HG03558 (cell line): ENCODE results near the gene ATG9B.

ENCODE experiments used
- ATAC-seq: cut with Tn5 transposase; IDR thresholded peaks from one replicate; pipeline ENCODE4 v1.9.1; 2021; ENCODE audit warnings: moderate number of reproducible peaks; ENCODE audit not compliant: unreplicated experiment; ENCODE audit errors: extremely low read depth

ATG9B gene

DNA sequence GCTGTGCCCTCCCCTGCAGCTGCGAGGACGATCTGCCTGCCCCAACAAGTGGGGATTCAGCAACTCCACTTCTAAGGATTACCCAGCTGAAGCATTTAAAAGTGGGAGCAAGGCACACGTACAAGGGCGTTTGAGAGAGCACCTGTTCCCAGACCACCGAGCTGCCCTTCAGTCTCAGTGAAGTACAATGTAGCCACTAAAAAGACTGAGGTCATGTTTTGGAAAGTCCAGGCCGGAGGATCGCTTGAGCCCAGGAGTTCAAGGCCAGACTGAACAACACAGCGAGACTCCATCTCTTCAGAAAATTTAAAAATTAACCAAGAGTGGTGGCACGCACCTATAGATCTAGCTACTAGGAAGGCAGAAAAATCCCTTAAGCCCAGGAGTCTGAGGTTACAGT lies 18.7 kb downstream of the ATG9B start:
- ATAC-seq, result no peak

DNA sequence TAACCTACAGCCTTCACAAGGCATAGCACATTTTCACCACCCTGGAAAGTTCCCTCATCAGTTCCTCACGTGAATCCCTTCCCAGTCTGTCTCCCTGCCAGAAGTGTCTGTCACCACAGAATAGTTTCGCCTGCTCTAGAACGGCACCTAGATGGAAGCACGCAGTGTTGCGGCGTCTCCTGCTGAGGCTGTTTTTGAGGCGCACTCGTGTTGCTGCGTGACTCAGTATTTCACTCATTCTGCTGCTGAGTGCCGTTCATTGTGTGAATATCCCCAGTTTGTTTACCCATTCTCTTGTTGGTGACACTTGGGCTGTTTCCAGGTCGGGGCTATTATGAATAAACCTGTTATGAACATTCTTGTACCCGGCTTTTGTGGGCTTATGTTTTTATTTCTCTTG lies 20.7 kb downstream of the ATG9B start:
- ATAC-seq, result no peak

DNA sequence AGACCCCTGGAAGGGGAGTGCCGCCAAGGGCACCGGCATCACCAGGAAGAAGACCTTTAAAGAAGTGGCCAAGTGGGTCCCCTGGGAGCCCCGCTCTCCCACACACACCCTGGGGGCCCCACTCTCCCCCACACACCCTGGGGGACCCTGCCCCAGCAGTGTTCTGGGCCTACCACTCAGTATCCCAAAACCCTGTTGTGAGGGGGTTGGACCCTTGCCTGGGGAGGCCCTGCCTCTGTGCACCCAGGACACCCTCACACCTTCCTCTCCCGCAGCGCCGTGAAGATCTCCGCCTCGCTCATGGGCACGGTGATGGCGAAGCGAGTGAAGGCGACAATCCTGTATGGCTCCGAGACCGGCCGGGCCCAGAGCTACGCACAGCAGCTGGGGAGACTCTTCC lies 22.7 kb downstream of the ATG9B start:
- ATAC-seq, result no peak

DNA sequence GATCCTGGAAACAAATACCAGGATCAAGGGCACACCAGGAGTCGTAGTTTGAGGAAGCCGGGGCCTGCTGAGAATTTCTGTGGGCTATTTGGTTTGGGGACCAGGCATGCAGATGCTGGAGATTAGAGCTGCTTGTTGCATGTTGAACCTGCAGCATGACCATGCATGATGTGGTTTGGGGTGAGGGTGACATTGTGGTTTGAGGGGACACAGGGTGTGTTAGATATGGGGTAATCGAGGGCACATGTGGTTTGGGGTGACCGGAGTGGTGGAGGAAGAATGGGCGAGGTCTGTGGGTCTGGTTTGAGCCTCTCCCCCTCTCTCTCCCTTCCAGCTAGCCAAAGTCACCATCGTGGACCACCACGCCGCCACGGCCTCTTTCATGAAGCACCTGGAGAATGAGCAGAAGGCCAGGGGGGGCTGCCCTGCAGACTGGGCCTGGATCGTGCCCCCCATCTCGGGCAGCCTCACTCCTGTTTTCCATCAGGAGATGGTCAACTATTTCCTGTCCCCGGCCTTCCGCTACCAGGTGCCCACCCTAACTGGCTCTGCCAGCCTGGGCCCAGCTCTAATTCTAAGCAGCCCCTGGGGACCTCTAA lies 23.3 kb downstream of the ATG9B start:
- no peak for ATAC-seq

DNA sequence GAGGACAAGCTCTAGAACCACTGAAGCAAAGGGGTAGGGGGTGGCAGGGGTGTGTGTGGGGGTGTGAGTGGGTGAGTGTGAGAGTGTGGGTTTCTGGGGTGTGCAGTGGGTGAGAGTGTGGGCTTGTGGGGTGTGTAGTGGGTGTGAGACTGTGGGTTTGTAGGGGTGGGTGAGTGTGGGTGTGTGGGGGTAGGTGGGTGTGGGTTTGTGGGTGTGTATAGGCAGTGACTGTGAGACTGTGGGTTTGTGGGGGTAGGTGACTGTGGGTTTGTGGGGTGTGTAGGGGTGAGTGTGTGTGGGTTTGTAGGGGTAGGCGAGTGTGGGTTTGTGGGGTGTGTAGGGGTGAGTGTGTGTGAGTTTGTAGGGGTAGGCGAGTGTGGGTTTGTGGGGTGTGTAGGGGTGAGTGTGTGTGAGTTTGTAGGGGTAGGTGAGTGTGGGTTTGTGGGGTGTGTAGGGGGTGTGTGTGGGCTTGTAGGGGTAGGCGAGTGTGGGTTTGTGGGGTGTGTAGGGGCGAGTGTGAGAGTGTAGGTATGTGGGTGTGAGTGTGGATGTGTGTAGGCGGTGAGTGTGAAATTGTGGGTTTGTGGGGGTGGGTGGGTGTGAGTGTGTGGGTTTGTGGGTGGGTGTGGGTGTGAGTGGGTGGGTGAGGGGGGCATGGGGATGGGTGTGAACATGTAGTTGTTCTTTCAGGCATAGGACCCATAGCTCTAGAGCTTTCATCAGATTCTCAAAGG lies 24.6 kb downstream of the ATG9B start:
- no peak for ATAC-seq

DNA sequence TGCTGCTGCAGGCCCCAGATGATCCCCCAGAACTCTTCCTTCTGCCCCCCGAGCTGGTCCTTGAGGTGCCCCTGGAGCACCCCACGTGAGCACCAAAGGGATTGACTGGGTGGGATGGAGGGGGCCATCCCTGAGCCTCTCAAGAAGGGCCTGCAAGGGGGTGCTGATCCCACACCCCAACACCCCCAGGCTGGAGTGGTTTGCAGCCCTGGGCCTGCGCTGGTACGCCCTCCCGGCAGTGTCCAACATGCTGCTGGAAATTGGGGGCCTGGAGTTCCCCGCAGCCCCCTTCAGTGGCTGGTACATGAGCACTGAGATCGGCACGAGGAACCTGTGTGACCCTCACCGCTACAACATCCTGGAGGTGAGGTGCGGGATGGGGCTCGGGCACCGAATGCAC lies 25.3 kb downstream of the ATG9B start:
- no peak for ATAC-seq

DNA sequence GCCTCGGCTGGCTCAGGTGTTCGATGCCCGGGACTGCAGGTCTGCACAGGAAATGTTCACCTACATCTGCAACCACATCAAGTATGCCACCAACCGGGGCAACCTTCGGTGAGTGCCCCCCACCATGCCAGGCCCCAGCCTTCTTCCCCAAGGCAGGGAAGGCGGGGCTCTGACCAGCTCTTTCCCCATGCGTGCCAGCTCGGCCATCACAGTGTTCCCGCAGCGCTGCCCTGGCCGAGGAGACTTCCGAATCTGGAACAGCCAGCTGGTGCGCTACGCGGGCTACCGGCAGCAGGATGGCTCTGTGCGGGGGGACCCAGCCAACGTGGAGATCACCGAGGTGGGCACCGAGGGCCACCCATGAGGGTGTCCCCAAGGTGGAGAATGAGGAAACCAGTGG lies 26.0 kb downstream of the ATG9B start:
- no peak for ATAC-seq

DNA sequence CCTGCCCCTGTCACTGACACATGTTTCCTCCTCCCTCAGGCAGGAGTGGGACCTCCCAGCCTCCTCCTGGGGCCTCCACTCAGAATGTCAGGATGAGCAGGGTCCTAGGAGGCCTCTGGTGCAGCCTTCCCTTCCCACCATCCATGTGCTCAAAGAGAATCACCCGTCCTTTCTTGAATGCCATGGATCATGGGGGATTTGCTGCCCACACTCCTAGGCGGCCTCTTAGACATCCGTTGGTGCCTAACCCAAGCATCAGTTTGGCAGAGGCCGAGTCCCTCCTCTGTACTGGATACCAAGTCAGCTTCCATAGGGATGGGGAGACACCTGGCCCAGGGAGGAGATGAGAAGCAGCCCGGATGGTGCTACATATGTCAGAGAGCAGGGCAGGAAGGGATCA lies 26.5 kb downstream of the ATG9B start:
- no peak for ATAC-seq

DNA sequence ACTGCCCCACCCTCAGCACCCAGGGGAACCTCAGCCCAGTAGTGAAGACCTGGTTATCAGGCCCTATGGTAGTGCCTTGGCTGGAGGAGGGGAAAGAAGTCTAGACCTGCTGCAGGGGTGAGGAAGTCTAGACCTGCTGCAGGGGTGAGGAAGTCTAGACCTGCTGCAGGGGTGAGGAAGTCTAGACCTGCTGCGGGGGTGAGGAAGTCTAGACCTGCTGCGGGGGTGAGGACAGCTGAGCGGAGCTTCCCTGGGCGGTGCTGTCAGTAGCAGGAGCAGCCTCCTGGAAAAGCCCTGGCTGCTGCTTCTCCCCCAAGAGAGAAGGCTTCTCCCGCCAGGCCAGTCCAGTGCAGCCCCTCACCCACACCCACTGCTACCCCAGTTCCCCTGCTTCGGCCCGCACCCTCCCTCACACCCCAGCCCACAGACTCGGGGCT lies 27.2 kb downstream of the ATG9B start:
- ATAC-seq, result no peak

DNA sequence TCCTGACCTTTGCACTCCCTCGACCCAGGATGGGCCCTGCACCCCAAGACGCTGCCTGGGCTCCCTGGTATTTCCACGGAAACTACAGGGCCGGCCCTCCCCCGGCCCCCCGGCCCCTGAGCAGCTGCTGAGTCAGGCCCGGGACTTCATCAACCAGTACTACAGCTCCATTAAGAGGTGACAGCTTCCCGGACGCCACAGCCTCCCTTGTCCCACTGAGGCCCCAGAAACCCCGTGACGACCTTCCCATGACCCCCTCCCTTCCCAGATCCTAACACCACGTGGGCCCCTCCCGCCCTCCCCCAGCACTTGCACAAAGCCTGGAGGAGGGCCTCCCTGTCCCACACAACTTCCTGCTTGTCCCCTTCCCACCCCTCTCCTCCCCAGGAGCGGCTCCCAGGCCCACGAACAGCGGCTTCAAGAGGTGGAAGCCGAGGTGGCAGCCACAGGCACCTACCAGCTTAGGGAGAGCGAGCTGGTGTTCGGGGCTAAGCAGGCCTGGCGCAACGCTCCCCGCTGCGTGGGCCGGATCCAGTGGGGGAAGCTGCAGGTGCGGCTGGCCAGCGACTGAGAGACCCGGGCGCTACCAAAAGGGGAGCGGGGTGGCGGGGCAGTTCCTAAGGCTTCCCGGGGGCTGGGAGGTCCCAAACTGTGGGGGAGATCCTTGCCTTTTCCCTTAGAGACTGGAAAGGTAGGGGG lies 27.8 kb downstream of the ATG9B start:
- no peak for ATAC-seq

DNA sequence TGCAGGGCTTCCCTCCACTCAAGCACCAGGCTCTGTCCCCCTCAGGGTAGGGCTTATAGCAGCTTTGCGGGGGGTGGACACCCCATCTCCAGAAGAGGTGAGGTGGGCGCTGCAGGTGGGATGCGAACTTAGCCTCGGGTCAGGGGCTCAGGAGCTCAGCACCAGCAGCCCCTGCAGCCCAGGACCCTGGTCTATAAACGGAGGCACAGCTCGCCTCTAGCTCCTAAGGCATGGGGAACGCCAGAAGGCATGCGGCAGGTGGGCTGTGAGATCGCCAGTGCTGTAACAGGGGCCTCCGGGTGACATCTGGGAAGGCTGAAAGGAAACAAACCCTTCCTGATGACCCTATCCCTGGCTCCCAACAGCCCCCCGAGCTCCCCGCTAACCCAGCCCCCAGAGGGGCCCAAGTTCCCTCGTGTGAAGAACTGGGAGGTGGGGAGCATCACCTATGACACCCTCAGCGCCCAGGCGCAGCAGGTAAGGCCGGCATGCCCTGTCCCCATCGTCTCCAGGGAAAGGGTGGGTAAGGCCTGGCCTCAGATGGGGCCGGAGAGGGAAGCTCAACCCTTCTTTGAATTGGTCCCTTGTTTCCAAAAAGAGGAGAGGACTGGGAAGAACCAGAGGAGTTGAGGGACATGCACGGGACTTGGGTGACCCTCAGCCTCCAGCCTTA lies 29.3 kb downstream of the ATG9B start:
- no peak for ATAC-seq

DNA sequence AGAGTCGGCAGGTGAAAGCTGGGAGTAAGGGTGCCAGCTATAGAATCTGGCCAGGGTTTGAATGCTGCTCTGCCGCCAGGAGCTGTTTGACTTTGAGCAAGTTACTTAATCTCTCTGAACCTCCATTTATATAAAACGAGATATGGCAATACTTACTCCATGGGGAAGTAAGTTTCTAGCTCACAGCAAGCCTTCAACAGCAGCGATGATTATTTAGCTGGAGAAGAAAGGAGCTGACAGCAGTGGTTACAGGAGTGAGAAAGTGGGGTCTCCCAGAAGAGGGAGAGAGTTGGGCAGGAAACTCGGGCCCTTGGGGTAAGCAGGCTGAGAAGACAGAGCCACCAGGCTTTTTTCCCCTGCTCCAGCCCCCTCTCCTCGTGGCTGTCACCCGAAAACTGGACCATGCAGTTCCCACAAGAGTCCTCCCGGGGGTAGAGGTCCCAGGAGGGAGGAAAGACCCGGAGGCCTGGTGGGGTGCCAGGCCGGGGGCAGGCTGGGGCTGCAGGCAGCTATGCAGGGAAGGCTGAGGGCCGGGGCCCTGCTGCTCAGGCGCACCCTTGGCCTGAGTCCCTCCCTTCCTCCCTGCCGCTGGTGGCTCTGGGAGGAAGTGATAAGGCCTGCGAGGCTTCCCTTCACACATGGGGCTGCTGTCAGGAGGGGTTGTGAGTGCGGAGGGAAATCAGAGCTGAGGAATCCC lies 30.0 kb downstream of the ATG9B start:
- ATAC-seq, result no peak

DNA sequence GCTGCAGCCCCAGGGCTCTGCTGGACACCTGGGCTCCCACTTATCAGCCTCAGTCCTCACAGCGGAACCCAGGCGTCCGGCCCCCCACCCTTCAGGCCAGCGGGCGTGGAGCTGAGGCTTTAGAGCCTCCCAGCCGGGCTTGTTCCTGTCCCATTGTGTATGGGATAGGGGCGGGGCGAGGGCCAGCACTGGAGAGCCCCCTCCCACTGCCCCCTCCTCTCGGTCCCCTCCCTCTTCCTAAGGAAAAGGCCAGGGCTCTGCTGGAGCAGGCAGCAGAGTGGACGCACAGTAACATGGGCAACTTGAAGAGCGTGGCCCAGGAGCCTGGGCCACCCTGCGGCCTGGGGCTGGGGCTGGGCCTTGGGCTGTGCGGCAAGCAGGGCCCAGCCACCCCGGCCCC lies 30.8 kb downstream of the ATG9B start:
- no peak for ATAC-seq

DNA sequence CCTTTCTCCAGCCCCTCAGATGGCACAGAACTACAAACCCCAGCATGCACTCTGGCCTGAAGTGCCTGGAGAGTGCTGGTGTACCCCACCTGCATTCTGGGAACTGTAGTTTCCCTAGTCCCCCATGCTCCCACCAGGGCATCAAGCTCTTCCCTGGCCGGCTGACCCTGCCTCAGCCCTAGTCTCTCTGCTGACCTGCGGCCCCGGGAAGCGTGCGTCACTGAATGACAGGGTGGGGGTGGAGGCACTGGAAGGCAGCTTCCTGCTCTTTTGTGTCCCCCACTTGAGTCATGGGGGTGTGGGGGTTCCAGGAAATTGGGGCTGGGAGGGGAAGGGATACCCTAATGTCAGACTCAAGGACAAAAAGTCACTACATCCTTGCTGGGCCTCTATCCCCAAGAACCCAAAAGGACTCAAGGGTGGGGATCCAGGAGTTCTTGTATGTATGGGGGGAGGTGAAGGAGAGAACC lies 31.4 kb downstream of the ATG9B start:
- no peak for ATAC-seq

DNA sequence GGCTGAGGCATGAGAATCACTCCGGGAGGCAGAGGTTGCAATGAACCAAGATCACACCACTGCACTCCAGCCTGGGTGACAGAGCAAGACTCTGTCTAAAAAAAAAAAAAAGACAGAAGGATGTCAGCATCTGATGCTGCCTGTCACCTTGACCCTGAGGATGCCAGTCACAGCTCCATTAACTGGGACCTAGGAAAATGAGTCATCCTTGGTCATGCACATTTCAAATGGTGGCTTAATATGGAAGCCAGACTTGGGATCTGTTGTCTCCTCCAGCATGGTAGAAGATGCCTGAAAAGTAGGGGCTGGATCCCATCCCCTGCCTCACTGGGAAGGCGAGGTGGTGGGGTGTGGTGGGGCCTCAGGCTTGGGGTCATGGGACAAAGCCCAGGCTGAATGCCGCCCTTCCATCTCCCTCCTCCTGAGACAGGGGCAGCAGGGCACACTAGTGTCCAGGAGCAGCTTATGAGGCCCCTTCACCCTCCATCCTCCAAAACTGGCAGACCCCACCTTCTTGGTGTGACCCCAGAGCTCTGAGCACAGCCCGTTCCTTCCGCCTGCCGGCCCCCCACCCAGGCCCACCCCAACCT lies 32.1 kb downstream of the ATG9B start:
- no peak for ATAC-seq

DNA sequence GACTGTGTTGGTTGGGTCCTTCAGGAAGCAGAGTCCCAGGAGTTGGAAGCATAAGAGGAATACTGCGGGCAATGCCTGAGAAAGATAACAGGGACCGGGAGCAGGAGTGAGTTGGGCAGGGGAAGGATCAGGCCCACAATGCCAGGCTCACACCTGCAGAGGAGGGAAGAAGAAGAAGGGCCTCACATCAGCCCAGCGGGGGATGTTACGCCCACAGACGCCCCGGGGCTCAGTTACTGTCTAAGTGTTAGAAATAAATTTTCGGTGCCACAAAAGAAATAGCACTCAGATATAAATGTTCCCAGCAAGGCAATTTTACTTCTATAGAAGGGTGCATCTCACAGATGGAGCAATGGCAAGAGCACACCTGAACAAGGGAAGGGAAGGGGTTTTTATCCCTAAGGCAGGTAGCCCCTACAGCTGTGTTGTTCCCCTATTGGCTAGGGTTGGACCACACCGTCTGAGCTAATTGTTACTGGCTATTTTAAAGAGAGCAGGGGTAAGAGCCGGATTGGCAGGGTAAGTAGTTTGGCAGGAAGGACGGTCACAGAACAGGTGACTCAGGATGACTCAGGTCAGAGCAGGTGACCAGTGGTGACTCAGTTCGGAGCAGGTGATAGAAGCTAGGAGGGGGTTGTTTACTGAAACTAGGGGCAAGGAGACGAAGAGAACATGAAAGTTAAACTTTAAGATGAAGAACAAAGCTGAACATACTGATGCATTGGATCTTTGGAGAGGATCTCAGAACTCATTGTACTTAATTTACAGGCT lies 33.7 kb downstream of the ATG9B start, which contains the start of gene NOS3:
NOS3 (plus strand) TSS at position 602 of the 771 bp plus-strand sequence. CDS start 2,787 bp downstream, outside the sequence.
- no peak for ATAC-seq

DNA sequence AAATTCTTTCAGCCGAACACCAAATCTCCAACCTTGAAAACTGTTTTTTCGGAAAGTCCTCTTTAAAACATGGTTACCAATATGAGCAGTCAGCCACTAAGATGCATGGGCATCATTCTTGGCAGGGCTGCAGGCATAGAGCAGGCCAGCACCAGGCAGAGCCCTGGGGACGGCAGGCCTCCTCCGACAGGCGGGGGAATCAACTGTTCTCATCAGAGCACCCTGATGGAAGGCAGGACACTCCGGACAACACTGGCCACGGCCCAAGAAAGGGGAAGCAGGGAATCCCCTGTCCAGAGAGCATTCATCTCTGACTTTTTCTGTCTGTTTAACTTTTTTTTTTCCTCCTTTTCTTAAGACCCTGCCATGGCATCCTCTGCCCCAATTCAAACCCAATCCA lies 34.8 kb downstream of the ATG9B start:
- no peak for ATAC-seq

DNA sequence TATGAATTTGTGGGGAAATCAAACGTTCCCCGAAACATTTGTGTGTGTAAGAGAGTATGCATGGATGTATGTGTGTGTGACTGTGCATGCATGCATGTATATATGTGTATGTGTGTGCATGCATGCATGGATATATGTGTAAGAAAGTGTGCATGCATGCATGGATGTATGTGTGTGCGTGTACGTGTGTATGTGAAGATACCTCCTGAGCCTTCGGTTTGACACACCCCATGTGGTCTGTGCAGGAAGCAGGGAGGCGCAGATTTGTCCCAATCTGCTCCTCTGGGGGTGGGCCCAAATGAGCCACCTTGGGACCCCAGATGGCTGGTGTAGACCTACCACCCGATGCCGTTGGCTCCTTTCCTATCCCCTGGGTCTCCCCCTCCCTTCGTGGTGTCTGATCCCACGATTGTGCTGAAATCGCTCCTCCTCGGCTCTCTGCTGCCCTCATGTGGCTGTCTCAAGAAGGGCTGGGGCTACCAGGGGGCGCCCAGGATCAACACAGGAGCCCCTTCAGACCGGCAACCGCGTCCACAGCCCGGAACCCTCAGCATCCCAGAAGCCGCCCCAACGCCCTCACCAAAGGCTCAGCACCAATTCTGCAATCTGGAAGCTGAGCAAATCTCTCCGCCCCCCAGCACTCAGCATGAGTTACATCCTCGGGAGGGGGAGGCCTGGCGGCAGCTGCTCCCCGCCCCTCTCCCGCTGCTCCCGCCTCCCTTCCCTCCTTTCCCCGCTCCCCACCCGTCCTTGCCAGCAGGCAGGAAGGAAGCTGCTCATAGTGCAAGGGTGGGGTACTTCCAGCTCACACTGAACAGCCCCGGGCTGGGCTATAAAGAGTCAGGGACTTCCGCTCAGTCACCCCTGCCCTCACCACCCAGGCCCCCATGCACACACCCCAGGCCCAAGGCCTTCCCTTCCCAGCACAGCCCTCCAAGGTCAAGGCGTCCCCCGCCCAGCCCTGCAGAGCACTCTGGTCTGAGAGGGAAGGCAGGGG lies 35.8 kb downstream of the ATG9B start:
- ATAC-seq, result no peak
